Neural cell (in vitro differentiated cells): ENCODE data around the gene CYP27B1. TPM values are rescaled to one million over a fixed set of nuclear protein-coding genes. Genes with fewer than 3 reads are reported as not detected.

Experiments
- H2AFZ ChIP-seq: fragments of 200-600, 300-800 bp; sonication (generic), shearing (Covaris generic); 2 replicates; pipeline ENCODE4 v1.6.0; 2014; ENCODE audit warnings: low read depth, mild to moderate bottlenecking, antibody characterized with exemption, low read length, moderate library complexity
- H3F3A ChIP-seq: fragments of 200-600 bp; shearing (Covaris generic); 2 replicates; pipeline ENCODE4 v1.6.1; 2016; ENCODE audit warnings: mild to moderate bottlenecking, moderate library complexity, mixed read lengths, antibody characterized with exemption, low read length; ENCODE audit not compliant: insufficient read depth, poor library complexity, severe bottlenecking
- H3K27ac ChIP-seq: fragments of 200-600, 300-800 bp; sonication (generic), shearing (Covaris generic); 2 replicates; pipeline ENCODE4 v1.5.1; 2014; ENCODE audit warnings: mild to moderate bottlenecking, low read length, moderate library complexity
- H3K27me3 ChIP-seq: fragments of 300-800, 200-600 bp; sonication (generic), shearing (Covaris generic); 2 replicates; pipeline ENCODE4 v1.6.0; 2014; ENCODE audit warnings: mild to moderate bottlenecking, low read depth, low read length, moderate library complexity; ENCODE audit not compliant: insufficient read depth
- H3K36me3 ChIP-seq: fragments of 300-800, 200-600 bp; sonication (generic), shearing (Covaris generic); 2 replicates; pipeline ENCODE4 v1.5.1; 2014; ENCODE audit warnings: mild to moderate bottlenecking, antibody characterized with exemption, low read length, moderate library complexity; ENCODE audit not compliant: insufficient read depth
- H3K4me2 ChIP-seq: fragments of 300-800, 200-600 bp; sonication (generic), shearing (Covaris generic); 2 replicates; pipeline ENCODE4 v1.6.0; 2014; ENCODE audit warnings: mild to moderate bottlenecking, low read length
- H3K4me3 ChIP-seq: fragments of 300-800, 200-600 bp; sonication (generic), shearing (Covaris generic); 2 replicates; pipeline ENCODE4 v1.5.1; 2014; ENCODE audit warnings: mild to moderate bottlenecking, low read length, moderate library complexity
- H3K79me2 ChIP-seq: fragments of 200-600 bp; shearing (Covaris generic); replicated peaks from 2 replicates; pipeline ENCODE4 v1.6.0; 2014; ENCODE audit warnings: mild to moderate bottlenecking, low read length, moderate library complexity; ENCODE audit not compliant: insufficient read depth
- H3K9ac ChIP-seq: fragments of 300-800, 200-600 bp; sonication (generic), shearing (Covaris generic); 2 replicates; pipeline ENCODE4 v1.6.1; 2016; ENCODE audit warnings: mild to moderate bottlenecking, low read length, mixed read lengths
- H3K9me2 ChIP-seq: fragments of 200-600 bp; shearing (Covaris generic); 2 replicates; pipeline ENCODE4 v1.6.1; 2016; ENCODE audit warnings: mild to moderate bottlenecking, low read length, mixed read lengths; ENCODE audit not compliant: insufficient read depth
- H3K9me3 ChIP-seq: fragments of 200-600, 300-800 bp; sonication (generic), shearing (Covaris generic); 2 replicates; pipeline ENCODE4 v1.6.1; 2016; ENCODE audit warnings: mild to moderate bottlenecking, mixed run types, low read length, moderate library complexity, mixed read lengths
- H4K20me1 ChIP-seq: fragments of 200-600 bp; shearing (Covaris generic); 2 replicates; pipeline ENCODE4 v1.6.1; 2016; ENCODE audit warnings: mild to moderate bottlenecking, mixed run types; ENCODE audit not compliant: insufficient read depth
- CTCF ChIP-seq: fragments of 450-650 bp; IDR thresholded peaks from 2 replicates; pipeline ENCODE4 v1.5.1; 2014; ENCODE audit warnings: antibody characterized with exemption, mild to moderate bottlenecking, moderate library complexity; ENCODE audit not compliant: poor library complexity, severe bottlenecking
- EP300 ChIP-seq: fragments of 450-650 bp; conservative IDR thresholded peaks from 2 replicates; pipeline ENCODE4 v1.6.1; 2014; ENCODE audit warnings: antibody characterized with exemption, mild to moderate bottlenecking, moderate library complexity; ENCODE audit not compliant: poor library complexity, severe bottlenecking
- EZH2 ChIP-seq: fragments of 200-600, 300-800 bp; shearing (Covaris generic), sonication (generic); IDR thresholded peaks from 2 replicates; pipeline ENCODE4 v1.6.1; 2014; ENCODE audit warnings: antibody characterized with exemption, low read length, borderline replicate concordance, mild to moderate bottlenecking; ENCODE audit not compliant: insufficient read depth, poor library complexity, severe bottlenecking
- MXI1 ChIP-seq: fragments of 450-650 bp; conservative IDR thresholded peaks from 2 replicates; pipeline ENCODE4 v1.6.1; 2014; ENCODE audit warnings: antibody characterized with exemption, mild to moderate bottlenecking; ENCODE audit not compliant: poor library complexity, severe bottlenecking
- POLR2AphosphoS5 ChIP-seq: IDR thresholded peaks from 2 replicates; pipeline ENCODE4 v1.6.1; 2012
- RAD21 ChIP-seq: fragments of 450-650 bp; conservative IDR thresholded peaks from 2 replicates; pipeline ENCODE4 v1.6.1; 2014; ENCODE audit warnings: antibody characterized with exemption, mild to moderate bottlenecking, moderate library complexity
- REST ChIP-seq: IDR thresholded peaks from 2 replicates; pipeline ENCODE4 v1.6.1; 2012; ENCODE audit warnings: borderline replicate concordance
- SMC3 ChIP-seq: fragments of 450-650 bp; conservative IDR thresholded peaks from 2 replicates; pipeline ENCODE4 v1.6.1; 2014; ENCODE audit warnings: antibody characterized with exemption, mild to moderate bottlenecking, moderate library complexity; ENCODE audit not compliant: poor library complexity
- TAF1 ChIP-seq: IDR thresholded peaks from 2 replicates; pipeline ENCODE4 v1.6.1; 2012; ENCODE audit warnings: low read depth
- polyA plus RNA-seq: library from polyadenylated mRNA; depleted of rRNA; stranded (reverse); fragments of >200 nt; gene quantifications from 2 replicates; pipeline ENCODE4 v1.2.3, GENCODE V29; 2014

The CYP27B1 gene
- polyA plus RNA-seq, 1 donor from 2014 or later, result 1.4 TPM

- Histone ChIP-seq H3K9me2 (no peaks in the 10 kb centered on the region), H3K27me3 (no peaks in the 10 kb centered on the region), H3F3A (no peaks in the 10 kb centered on the region), H2AFZ (no peak overlapping the region), H3K27ac (no peak overlapping the region), H4K20me1 (no peaks in the 10 kb centered on the region), H3K4me3 (no peak overlapping the region), H3K4me2 (no peak overlapping the region), H3K36me3 (no peaks in the 10 kb centered on the region), H3K79me2 (no peaks in the 10 kb centered on the region), H3K9ac (no peak overlapping the region), H3K9me3 (no peaks in the 10 kb centered on the region)
- no peak for TF ChIP-seq TAF1
- no peak for TF ChIP-seq EP300
- TF ChIP-seq EZH2, result no peak
- no peak for TF ChIP-seq MXI1
- TF ChIP-seq SMC3, result no peak
- no peak for TF ChIP-seq CTCF
- TF ChIP-seq REST, result no peak
- TF ChIP-seq RAD21, result no peak
- TF ChIP-seq POLR2AphosphoS5, result no peak
These were observed 49.7 kb downstream of the CYP27B1 start for GRCh38 chr12:57717131-57717530.

- Histone ChIP-seq H3K36me3 (peaks cover 3% of the 10 kb centered on the region), H3K79me2 (no peaks in the 10 kb centered on the region), H3F3A (no peaks in the 10 kb centered on the region), H3K9me3 (no peaks in the 10 kb centered on the region), H4K20me1 (no peaks in the 10 kb centered on the region), H3K27me3 (no peaks in the 10 kb centered on the region), H3K4me3 (no peak overlapping the region), H3K4me2 (no peak overlapping the region), H3K27ac (no peak overlapping the region), H3K9me2 (no peaks in the 10 kb centered on the region), H2AFZ (no peak overlapping the region), H3K9ac (no peak overlapping the region)
- no peak for TF ChIP-seq RAD21
- no peak for TF ChIP-seq TAF1
- no peak for TF ChIP-seq REST
- no peak for TF ChIP-seq EZH2
- no peak for TF ChIP-seq EP300
- TF ChIP-seq POLR2AphosphoS5, result no peak
- TF ChIP-seq SMC3, result no peak
- TF ChIP-seq MXI1, result no peak
- TF ChIP-seq CTCF, result no peak
These were observed 50.6 kb downstream of the CYP27B1 start for GRCh38 chr12:57716305-57716704.
